Nucleus accumbens (tissue), 56 donors: Measurements from ENCODE around the gene SFR1.

Experiments used
- DNase-seq, 56 donors: peaks; one replicate each; lab custom pipeline; 2025; lab: John Stamatoyannopoulos, UW

The SFR1 gene

DNA sequence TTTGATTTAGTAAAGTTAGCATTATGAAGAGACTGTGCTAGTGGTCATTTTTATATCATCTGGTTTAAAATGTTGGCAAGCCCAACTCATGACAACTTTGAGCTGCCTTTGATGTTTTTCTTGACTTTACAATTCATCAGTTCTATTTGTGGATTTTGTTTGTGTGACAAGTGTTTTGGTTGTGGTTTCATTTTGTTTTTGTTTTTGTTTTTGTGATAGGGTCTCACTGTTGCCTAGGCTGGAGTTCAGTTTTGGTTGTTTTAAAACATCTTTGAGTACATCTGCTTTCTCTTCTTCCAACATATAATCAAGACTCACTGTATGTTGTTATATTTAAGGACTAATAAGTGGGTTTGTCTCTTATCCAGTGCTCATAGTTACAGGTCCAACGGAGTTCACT, 17.6 kb upstream of the SFR1 start:
- no peak for DNase-seq

DNA sequence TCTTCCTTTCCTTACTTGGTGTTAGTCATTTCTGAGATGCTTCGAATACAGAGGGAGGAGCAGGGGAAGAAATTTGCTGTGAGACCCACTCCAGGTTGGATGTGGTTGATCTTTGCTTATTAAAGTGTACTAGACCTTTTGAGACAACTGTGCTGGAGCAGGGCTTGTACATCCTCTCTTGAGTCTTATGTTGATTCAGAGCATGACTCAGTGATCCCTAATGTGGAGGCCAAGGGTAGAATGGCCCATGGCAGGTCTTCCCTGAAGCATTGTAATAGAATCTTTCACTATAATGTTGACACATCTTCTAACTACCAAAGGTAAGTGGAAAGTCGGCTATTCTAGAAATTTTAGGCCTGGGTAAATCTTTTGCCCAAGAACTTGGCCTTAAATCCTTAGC, 17.0 kb upstream of the SFR1 start:
- DNase-seq = no peak

DNA sequence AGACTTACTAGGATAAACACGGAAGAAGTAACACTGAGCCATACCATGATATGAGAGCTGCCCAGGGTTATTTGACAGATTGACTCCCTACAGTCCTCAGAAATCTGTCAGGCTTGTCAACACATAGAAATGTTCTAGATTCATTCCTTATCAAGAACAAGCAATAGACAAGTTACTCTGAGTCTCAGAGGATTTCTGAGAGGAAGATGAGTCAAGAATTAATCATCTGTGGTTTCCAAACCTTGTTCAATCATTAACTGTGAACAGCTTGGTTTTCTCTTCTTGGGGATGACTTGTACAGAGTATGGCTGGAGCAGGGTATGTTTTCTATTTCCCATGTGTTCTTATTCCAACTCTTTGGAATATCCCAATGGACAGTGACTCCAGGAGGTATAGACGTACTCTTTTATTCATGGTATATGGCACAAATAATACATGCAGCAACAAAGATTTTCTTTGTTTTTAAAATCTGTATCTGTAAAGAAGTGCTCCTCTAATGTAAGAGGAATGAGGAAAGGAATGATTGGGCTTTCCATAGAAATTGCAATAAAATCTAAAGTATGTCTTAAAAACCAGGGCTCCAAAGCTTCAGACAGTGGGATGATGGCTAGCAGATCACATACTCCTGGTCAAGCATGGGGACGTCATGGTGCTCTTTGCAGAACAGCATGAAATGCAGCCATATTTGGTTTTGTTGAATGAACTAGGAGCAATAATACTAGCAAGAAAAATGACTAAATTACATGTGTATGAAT, 11.9 kb upstream of the SFR1 start:
- no peak for DNase-seq

DNA sequence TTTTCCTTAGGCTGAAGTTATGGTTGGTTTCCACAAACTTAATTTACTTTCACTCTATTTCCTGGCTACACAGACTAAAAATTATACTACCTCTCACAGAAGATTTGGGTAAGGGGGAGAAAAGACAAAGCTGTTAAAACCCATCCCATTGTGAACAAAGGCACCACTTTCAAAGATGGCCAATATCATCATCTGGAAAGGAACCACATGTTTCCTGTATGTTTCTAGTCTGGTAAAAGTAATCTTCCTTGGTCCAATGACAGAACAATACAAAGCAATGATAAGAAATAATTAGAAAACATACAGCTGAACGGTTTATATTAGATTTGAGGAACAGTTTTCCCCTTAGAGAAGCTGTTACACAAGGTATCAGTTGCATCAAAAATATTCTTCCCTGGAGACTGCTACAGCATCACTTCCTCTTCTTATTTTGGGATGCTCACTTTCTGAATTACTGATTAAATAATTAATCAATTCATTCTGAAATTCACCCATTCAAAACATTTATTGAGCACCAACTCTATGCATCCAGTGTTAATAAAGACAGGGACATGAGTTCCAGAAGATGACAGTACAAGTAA, 8.5 kb upstream of the SFR1 start:
- DNase-seq = no peak

DNA sequence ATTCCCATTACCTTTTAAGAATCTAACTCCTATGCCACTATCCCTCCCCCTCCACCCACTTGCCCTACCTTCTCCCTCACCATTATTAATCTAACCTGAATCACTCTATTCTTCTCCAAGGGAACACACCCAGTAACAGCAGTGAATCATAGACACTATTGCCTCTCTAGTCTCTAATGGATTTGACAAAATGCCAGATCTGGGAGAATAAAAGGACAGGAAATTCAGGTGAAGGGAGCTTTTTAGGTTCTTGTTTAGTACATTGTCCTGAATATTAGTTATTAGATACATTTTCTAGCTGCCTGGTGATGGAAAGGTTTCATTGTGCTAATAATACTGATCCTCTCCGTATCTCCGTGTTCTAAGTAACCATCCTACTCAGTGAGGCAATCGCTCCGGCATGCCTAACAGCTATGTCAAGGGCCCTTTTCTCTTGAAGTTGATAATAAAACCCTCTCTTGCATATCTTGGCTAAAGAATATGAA, 4.1 kb upstream of the SFR1 start:
- peak in 21 of 56 donors; percentile 1 to 77 (median 14) for DNase-seq

DNA sequence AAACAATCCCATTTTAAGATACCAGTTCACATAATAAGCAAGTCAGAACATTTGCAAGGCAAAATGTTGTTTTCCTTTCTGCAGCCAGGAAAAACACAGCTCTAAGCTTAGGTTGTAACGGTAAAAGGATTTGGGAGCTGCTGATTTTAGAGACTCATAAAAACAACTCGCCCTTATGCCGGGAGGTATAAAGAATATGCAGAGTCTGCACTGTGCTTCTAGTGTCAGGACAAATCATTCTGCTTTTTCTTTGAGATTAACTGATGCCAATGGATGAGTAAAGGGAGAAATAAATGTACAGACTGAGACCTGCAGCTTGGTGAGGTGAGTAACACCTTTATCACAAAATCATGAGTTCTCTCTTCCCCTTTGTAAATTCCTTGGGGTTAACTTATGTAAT, 2.0 kb upstream of the SFR1 start:
- no peak for DNase-seq

DNA sequence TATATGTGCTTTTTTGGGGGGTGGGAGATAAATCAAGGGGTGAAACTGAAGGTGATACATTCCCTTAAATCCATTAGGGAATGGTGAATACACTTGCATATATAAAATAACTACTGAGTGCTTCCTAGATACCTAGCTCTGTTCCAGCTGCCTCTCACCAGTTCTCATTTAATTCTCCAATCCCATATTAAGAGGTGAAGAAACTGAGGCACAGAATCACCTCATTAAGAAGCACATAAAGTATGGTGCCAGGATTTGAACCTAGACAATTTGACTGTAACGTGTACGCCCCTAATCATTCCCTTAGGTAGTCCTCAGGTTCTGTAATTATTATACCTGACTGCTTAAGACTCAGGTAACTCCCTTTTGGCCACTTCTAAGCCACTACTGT, 1.5 kb upstream of the SFR1 start:
- no peak for DNase-seq

DNA sequence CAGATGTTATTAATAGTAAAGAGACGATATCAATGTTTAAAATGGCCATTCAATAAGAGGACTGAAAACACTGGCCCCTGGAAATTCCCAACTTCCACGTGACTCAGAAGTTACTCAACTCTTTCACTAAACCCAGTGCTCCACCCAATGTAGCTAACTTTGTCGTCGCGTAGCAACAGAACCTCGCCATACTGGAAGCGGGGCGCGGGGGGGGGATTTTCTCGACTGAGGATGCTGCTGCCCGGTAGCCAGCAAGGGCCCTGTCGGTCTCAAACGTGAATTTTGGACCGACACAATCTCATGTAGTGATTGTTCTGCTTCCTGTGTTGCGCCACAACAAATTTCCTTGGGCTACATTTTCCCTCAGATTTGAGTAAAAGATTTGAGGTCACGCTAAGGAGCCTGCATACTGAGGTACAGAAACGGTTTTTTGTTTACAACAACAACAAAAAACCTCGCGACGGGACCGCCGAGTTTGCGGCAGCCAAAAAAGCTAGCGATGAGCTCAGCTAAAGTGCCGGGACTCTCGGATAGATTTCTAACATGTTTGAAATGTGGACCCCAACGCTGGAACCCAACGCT, 977 bp upstream of the SFR1 start:
- DNase-seq = peak in 55 of 56 donors; percentile 18 to 81 (median 59)

DNA sequence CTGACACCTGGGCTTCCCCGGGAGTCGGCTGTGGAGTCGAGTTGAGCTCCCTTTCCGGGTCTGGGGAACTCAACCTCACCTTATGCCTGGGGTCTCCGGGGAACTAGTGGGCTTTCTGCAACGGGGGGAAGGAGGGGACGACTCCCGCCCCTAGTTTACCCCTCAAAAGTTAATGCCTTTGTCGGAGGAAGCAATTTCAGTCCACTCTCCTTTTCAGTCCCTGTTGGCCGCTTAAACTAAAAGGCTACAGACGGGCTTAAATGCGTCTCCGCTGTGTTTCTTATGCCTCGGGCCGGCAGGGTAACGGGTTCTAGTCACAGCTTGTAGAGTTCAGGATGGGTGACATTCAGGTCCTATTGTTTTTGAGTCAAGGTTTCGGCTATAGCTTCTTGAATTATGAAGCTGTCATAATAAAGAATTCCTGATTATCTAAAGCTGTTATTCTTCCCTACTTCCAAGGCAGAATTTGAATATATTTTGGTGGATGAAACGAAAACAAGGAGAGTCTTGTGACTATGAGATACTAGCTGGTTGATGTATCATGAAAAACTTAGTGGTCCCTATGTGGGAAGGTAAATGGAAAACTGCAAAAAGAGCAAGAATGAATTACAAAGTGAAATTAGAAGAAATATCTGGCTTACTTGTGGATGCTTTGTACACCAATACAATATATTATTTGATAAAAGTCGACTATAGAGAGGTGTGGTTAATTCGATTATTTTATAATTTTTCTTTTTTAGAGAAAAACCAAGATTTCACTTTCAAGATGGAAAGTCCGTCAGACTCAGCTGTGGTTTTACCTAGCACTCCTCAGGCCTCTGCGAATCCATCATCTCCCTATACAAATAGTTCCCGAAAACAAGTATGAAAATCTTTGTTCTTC, 495 bp downstream of the SFR1 start:
- DNase-seq = peak in 7 of 56 donors; percentile 28 to 84 (median 51)

DNA sequence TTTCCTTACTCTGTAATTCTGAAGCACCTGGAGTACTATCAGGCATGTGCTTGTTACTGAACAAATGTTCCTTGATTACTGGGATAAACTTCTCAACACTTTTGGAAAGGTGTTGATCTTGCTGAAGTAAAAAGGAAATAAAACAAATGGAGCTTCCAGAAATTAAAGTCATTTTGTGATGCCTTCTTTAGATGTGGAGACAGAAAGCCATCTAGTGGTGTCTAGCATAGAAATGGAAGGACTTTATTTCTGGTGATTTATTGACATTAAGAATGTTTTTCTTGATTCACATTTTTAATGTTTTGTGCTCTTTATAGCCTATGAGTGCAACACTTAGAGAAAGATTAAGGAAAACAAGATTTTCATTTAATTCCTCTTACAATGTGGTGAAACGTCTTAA, 1.4 kb downstream of the SFR1 start:
- DNase-seq = no peak

DNA sequence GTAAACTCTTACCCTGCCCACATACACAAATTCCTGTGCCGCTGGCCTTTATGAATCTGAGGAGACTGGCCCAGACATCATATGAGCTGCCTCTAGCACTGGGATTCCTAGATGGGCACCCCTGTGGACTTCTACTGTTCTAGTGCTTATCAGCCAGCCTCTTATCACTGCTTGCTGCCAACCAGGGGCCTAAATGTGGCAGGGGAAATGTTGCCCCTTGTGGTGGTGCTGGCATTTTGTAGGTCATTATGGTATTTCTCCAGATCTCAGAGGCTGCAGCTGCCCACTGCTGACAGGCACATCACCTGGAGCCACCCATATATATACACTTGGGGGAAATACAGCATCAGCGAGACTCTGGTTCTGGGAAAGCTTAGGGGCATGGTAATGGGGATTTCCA, 5.4 kb downstream of the SFR1 start:
- DNase-seq = peak in 13 of 56 donors; percentile 3 to 56 (median 12)

DNA sequence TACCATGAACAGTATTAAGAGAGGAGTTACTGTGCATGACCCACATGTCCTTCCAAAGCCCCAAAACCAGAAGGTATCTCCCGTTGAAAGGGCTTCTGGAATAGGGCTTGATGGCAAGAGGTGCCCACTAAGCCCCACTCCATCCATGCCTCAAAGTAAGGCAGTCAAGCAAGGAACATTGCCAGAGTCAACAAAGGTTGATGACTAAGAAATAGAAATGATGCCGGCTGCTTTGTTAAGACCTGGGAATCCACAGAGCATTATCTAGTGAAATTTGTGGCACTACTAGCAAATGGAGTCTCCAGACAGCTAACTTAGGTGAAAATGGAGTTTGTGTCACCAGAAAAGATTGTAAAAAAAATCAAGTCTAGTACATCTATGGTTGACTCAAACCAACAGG, 6.2 kb downstream of the SFR1 start:
- no peak for DNase-seq

DNA sequence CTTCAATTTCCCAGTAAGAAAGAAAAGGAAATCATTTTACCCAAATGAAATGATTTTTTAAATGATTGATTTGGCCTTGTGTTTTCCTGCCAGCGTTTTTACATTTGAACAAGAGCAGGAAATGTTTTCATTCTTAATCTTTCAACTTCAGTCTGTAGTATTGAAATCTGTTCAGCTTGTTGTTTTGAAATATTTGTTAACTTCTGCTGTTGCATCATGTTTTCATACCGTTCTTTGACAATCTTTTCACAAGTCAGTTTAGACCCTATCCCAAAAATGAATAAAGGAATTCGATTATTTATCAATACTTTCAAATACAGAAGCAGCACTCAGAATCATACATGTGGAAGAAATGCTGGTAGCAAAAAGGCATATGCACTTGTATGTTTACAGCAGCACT, 8.1 kb downstream of the SFR1 start:
- no peak for DNase-seq

DNA sequence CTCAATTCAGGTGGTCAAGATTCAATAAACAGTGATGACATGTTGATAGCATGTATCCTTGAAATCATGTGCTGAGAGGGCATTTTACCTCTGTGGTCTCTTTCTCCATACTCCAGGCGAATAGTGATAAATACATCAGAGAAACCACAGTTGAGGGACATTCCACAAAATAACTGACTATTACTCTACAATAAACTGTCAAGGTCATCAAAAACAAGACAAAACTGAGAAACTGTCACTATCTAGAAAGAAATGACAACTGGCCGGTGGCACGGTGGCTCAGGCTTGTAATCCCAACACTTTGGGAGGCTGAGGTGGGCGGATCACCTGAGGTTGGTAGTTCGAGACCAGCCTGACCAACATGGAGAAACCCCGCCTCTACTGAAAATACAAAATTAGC, 16.2 kb downstream of the SFR1 start:
- no peak for DNase-seq

DNA sequence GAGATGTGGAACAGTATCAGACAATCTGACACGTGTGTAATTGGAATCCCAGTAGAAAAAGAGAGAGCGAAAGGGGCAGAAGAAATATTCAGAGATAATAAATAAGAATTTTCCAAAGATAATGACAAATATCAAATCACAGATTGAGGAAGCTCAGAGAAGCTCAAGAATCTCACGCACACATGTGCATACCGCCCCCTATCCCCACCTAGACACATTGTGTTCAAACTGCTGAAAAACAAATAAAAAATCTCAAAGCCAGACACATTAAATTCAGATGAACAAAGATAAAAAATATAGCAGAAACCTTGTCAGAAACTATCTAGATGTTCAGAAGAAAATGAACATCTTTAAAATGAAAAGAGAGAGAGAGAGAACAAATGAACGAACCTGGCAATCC, 17.2 kb downstream of the SFR1 start:
- no peak for DNase-seq

DNA sequence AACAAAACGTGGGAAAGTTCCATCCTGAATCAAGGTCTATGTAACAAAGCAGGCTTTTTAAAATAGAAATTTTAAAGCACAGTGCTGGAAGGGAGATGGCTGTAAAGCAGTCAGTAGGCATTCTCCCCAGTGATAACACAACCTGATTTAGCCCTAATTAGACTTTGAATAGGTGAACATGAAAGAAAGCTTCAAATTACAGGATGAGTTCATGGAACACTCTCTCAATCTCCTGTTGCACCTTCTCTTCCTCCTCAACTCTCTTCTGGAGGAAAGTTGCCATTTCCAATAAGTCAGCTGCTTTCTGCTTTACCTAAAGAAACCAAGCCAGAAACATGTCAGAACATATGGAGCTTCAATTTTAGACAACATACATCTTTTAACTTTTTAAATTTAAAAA, 20.1 kb downstream of the SFR1 start:
- no peak for DNase-seq

DNA sequence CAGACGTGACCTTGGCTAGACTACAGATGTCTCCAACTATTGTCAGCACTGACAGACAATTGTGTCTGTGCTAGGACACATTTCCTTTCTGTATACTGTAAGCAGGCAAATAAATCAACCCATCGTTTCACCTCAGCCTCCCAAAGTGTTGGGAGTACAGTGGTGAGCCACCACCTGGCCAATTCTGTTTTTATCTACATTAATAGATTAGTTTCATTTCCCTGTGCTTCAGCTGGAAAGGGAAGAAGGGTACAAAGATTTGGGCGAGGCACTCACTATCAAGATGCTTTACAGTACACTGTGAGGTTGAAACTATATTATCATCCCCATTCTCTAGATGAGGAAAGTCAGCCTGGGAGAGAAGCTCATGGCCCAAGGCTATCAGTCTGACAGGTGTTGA, 21.9 kb downstream of the SFR1 start:
- DNase-seq = no peak

DNA sequence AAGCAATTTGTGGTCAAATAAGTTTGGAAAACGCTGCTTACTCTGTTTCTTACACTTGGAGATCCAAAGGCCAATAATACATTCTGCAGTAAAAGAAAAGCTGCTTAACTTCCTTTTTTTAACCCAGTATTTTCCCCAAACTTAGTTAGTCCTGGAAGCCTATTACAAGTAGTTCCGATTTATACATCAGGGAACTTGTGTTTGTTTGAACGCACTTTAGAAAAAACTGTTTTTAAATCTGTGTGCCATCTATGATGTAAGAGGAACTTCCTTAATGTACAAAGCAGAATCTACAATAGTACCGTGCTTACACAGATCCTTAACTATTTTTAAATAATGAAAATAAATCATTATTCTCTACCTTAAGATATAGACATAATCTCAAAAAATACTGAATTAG, 23.0 kb downstream of the SFR1 start:
- DNase-seq = no peak

DNA sequence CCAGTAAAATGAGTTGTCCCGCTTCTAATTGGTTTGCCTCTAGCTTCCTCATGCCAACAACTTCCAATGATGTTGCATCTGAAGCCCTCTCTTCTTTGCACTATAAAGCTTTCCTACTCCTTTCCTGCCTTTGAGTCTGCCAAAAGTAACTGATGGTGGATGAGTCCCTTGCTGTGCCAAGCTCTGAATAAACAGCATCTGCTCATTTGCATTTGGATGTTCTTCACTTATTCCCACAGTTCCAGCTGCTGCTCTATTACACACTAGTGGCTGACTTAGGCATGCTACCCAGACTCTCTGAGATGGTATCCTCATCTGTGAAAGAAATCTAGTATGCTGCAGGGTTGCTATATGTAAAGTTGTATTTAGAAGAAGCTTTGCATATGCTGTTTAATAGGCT, 24.9 kb downstream of the SFR1 start:
- peak in 38 of 56 donors; percentile 5 to 84 (median 37) for DNase-seq

DNA sequence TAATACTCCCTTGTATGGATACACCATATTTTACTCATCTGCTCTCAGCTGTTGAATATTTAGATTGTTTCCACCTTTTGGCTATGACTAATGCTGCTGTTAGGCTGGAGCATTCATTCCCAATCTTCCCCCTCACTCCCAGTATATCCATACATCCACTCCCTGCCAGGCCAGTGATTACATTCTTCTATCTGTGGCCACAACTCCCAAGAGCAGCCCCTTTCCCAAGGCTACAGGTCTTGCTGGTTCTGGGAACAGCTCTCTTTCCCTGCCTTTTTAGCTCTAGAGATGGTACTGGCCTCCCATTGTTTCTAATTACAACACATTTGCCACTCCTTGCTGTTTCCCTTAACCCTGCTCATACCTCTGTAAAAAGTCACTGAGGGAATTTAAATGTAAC, 28.2 kb downstream of the SFR1 start:
- DNase-seq = no peak

DNA sequence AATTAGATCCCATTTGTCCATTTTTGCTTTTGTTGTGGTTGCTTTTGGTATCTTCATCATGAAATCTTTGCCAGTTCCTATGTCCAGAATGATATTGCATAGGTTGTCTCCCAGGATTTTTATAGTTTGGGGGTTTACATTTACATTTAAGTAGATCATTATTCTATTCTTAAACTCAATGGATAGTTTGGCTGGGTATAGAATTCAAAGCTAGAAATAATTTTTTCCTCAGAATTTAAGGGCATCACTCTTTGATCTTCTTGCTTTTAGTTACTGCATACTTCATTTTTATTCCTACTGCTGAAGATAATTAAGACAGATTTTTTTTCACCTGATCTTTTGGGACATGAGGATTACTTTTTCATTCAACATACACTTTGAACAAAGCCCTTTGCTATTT, 29.8 kb downstream of the SFR1 start:
- DNase-seq = no peak
